Glutamatergic neuron (in vitro differentiated cells): ENCODE data around the gene SLC28A1. TPM values are rescaled to one million over a fixed set of nuclear protein-coding genes. Genes with fewer than 3 reads are reported as not detected.

Experiments
- DNase-seq: peaks from one replicate; pipeline ENCODE4 v3.0.0; 2022
- H3K27ac Mint-ChIP-seq: one replicate; pipeline ENCODE4 v1.8.0; 2020; ENCODE audit warnings: mild to moderate bottlenecking, mixed read lengths, inconsistent platforms; ENCODE audit not compliant: unreplicated experiment
- H3K27me3 Mint-ChIP-seq: one replicate; pipeline ENCODE4 v1.8.0; 2020; ENCODE audit warnings: mild to moderate bottlenecking, moderate library complexity, mixed read lengths, inconsistent platforms; ENCODE audit not compliant: unreplicated experiment
- H3K36me3 Mint-ChIP-seq: one replicate; pipeline ENCODE4 v1.8.0; 2020; ENCODE audit warnings: mild to moderate bottlenecking, mixed read lengths, inconsistent platforms; ENCODE audit not compliant: unreplicated experiment
- H3K4me1 Mint-ChIP-seq: one replicate; pipeline ENCODE4 v1.8.0; 2020; ENCODE audit warnings: mild to moderate bottlenecking, low read depth, mixed read lengths, inconsistent platforms; ENCODE audit not compliant: unreplicated experiment
- H3K4me3 Mint-ChIP-seq: one replicate; pipeline ENCODE4 v1.8.0; 2020; ENCODE audit warnings: mild to moderate bottlenecking, mixed read lengths, inconsistent platforms; ENCODE audit not compliant: unreplicated experiment
- H3K9me3 Mint-ChIP-seq: one replicate; pipeline ENCODE4 v1.8.0; 2020; ENCODE audit warnings: mild to moderate bottlenecking, moderate library complexity, mixed read lengths, inconsistent platforms; ENCODE audit not compliant: unreplicated experiment
- total RNA-seq: library from RNA; stranded (reverse); fragmentation: NEBNext Ultra II Directional; extraction: Animal tissue kit (Norgen Biotek cat#: 25700); gene quantifications from one replicate; pipeline ENCODE4 v1.2.1, GENCODE V29; 2021; ENCODE audit not compliant: unreplicated experiment
- TF ChIP-seq, protein P1 (sequence below): fragments of 200-600 bp; sonication (generic); IDR thresholded peaks from one replicate; pipeline ENCODE4 v1.5.0; 2021; ENCODE audit not compliant: partially characterized antibody, unreplicated experiment

SLC28A1 gene
- total RNA-seq, 1 donor from 2014 or later: 0.25 TPM

DNA sequence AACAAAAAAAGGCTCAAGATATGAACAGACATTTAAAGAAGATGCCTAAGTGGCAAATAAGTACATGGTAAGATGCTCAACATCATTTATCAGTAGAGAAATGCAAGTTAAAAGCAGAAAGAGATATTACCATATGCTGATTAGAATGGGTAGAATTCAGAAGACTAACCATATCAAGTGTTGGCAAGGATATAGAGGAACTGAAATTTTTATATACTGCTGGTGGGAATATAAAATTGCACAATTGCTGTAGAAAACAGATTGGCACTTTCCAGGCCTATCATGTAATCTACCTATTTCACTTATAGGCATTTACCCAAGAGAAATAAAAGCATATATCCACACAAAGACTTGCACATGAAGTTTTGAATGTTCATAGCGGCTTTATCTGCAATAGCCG lies 17.1 kb downstream of the SLC28A1 start:
- Mint-ChIP-seq H3K36me3 (no peaks in the 10 kb centered on the region), H3K27me3 (no peaks in the 10 kb centered on the region), H3K4me1 (no peaks in the 10 kb centered on the region), H3K4me3 (no peak overlapping the region), H3K9me3 (no peaks in the 10 kb centered on the region), H3K27ac (no peak overlapping the region)
- TF ChIP-seq, protein P1, sequence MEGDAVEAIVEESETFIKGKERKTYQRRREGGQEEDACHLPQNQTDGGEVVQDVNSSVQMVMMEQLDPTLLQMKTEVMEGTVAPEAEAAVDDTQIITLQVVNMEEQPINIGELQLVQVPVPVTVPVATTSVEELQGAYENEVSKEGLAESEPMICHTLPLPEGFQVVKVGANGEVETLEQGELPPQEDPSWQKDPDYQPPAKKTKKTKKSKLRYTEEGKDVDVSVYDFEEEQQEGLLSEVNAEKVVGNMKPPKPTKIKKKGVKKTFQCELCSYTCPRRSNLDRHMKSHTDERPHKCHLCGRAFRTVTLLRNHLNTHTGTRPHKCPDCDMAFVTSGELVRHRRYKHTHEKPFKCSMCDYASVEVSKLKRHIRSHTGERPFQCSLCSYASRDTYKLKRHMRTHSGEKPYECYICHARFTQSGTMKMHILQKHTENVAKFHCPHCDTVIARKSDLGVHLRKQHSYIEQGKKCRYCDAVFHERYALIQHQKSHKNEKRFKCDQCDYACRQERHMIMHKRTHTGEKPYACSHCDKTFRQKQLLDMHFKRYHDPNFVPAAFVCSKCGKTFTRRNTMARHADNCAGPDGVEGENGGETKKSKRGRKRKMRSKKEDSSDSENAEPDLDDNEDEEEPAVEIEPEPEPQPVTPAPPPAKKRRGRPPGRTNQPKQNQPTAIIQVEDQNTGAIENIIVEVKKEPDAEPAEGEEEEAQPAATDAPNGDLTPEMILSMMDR: no peak
- no peak for DNase-seq

DNA sequence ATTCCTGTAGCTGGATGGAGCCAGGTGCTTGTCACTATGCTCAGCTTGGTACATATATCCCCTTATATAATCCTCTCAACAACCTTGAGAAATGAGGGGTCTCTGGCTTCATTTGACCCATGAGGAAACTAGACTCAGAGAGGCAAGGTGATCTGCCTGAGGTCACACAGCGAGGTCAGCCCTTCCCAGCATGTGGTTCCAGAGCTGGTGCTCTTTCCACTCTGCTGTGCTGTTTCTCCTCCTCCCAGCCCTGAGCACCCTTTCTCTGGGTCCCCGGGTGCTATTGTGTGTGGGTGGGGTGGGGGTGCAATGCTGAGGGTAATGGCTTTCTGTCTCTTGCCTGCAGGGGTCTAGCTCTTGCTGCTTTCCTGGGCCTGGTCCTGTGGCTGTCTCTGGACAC lies 19.3 kb downstream of the SLC28A1 start:
- no peak for DNase-seq
- peaks cover 3% of the 10 kb centered on the region for H3K4me1 Mint-ChIP-seq
- H3K9me3 Mint-ChIP-seq: peaks cover 1% of the 10 kb centered on the region
- TF ChIP-seq, protein P1: no peak
- H3K27me3 Mint-ChIP-seq: no peaks in the 10 kb centered on the region
- H3K27ac Mint-ChIP-seq: no peak overlapping the region
- H3K4me3 Mint-ChIP-seq: no peak overlapping the region
- no peaks in the 10 kb centered on the region for H3K36me3 Mint-ChIP-seq

DNA sequence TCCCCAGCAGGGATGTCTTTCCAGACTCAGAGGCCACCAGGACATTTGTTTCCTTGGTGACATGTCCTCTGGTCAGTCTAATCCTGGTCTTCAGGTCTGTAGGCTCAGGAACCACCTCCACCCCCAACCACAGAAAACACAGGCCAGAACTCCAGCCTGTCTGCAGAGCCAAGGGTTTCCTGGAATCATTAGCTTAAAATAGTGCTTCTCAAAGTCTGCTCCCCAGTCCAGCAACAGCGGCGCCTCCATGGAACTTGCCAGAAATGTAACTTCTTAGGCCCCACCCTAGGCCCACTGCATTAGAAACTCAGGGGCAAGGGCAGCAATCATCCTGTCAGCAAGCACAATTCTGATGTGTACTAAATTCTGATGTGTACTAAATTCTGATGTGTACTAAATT lies 20.0 kb downstream of the SLC28A1 start:
- TF ChIP-seq, protein P1: no peak
- DNase-seq: no peak
- Mint-ChIP-seq H3K27ac (no peak overlapping the region), H3K9me3 (peaks cover 1% of the 10 kb centered on the region), H3K27me3 (no peaks in the 10 kb centered on the region), H3K4me3 (no peak overlapping the region), H3K4me1 (peaks cover 6% of the 10 kb centered on the region), H3K36me3 (no peaks in the 10 kb centered on the region)

DNA sequence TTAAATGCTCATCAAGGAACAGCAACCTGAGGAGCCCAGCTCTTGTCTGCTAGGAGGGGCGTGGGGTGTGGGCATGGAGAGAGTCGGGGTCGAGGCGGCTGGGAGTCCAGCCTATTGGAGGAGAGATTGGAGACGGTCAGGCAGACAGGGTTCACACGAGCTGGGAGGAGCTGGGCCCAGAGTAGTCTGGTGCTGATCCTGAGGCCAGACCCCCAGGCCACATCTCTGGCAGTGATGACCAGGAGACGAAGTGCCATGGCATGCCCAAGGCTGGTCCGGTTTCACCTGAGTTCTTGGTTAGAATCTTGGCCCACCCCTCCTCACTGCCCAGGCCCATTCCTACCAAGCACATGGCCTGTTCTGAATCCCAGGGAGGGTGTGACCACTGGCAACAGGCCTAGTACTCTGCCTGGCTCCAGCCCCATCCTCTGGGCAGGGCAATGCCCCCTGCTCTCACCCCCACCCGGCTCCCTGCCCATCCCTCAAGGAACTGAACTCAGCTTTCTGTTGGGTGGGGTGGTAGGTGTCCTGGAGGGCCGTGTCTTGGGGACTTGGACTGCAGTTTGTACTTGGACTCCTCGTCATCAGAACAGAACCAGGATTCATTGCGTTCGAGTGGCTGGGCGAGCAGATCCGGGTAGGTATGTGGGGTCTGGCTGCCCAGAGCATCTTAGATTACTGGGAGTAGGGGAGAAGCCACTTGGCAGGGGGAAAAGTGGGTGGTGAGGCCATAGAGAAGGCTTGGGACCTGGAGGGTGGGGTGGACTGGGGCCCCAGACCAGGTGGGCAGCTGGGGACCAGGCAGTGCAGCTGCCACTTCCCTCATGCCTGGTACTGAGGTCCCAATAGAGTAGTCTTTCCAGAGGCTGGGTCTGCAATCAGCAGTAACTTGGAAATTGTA lies 20.8 kb downstream of the SLC28A1 start:
- DNase-seq: no peak
- Mint-ChIP-seq H3K4me3 (no peak overlapping the region), H3K4me1 (peaks cover 7% of the 10 kb centered on the region), H3K27ac (no peak overlapping the region), H3K36me3 (no peaks in the 10 kb centered on the region), H3K27me3 (no peaks in the 10 kb centered on the region), H3K9me3 (peaks cover 1% of the 10 kb centered on the region)
- TF ChIP-seq, protein P1: no peak

DNA sequence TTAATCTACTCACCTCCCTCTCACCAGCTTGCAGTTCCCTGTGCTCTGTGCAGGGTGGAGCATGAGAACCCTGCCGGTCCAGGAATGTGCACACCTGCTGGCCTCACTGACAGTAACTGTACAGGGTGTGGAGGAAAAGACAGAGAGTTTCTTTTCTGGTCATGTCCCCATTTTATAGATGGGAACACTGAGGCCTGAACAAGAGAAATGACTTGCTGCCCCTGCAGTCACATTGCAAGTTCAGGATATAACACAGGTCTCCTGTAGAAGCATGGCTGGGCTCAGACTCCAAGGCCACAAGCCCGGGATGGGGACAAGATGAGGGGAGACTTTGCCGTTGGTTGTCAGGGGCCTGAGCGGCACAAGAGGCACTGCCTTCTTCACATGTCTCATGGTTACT lies 23.3 kb downstream of the SLC28A1 start:
- Mint-ChIP-seq H3K4me3 (no peak overlapping the region), H3K9me3 (peaks cover 1% of the 10 kb centered on the region), H3K27me3 (no peaks in the 10 kb centered on the region), H3K27ac (no peak overlapping the region), H3K36me3 (no peaks in the 10 kb centered on the region), H3K4me1 (peaks cover 12% of the 10 kb centered on the region)
- TF ChIP-seq, protein P1: no peak
- DNase-seq: no peak
